Sigmoid colon (tissue), 4 donors: ENCODE measurements around the gene TGM4.

Source experiments
- CTCF ChIP-seq, 4 experiments: fragments of 450-650 bp in 3 of 4; fragments of 200-600 bp in 1 of 4; IDR thresholded peaks; one replicate each; pipeline ENCODE4 v1.5.1; 2016 to 2019; ENCODE audit warnings: antibody characterized with exemption in 4 of 4, mild to moderate bottlenecking in 3 of 4, moderate library complexity in 2 of 4
- EP300 ChIP-seq, 4 donors: sonication (generic); formaldehyde crosslinking; IDR thresholded peaks; one replicate each; pipeline ENCODE4 v1.6.1; 2017; ENCODE audit warnings: antibody characterized with exemption in 4 of 4
- POLR2A ChIP-seq, 2 donors: fragments of 450-650 bp; IDR thresholded peaks; one replicate each; pipeline ENCODE4 v1.6.1; 2016; ENCODE audit warnings: antibody characterized with exemption in 2 of 2, mild to moderate bottlenecking in 2 of 2, moderate library complexity in 2 of 2
- POLR2AphosphoS5 ChIP-seq, 4 donors: sonication (generic); formaldehyde crosslinking; IDR thresholded peaks; one replicate each; pipeline ENCODE4 v1.6.1; 2017; ENCODE audit warnings: antibody characterized with exemption in 4 of 4

GRCh38 chr3:44942202-44942921 is 68.0 kb downstream of the TGM4 start:
- TF ChIP-seq CTCF (IDR thresholded peaks at IDR 0.05) (no peak), EP300 (IDR thresholded peaks at IDR 0.05) (no peak), POLR2AphosphoS5 (IDR thresholded peaks at IDR 0.05) (no peak), POLR2A (IDR thresholded peaks at IDR 0.05) (no peak)
